ES-I3 (cell line): ENCODE measurements around the gene CDH23.

Experiments used
- H3K36me3 ChIP-seq: 2 replicates; pipeline ENCODE4 v1.6.1; 2013; ENCODE audit warnings: mild to moderate bottlenecking, low read length, control low read depth, moderate library complexity; ENCODE audit not compliant: insufficient read depth
- H3K4me1 ChIP-seq: 2 replicates; pipeline ENCODE4 v1.6.1; 2013; ENCODE audit warnings: mild to moderate bottlenecking, control low read depth, low read length; ENCODE audit not compliant: insufficient read depth
- H3K9ac ChIP-seq: 2 replicates; pipeline ENCODE4 v1.6.1; 2013; ENCODE audit warnings: low read depth, mild to moderate bottlenecking, low read length, moderate library complexity
- H3K9me3 ChIP-seq: 2 replicates; pipeline ENCODE4 v1.6.1; 2013; ENCODE audit warnings: mild to moderate bottlenecking, low read length, moderate library complexity; ENCODE audit not compliant: control insufficient read depth, insufficient read depth

The CDH23 gene

GRCh38 chr10:71743866-71744265 is 347.1 kb downstream of the CDH23 start:
- Histone ChIP-seq H3K9me3 (no peaks in the 10 kb centered on the region), H3K36me3 (no peaks in the 10 kb centered on the region), H3K9ac (no peak overlapping the region), H3K4me1 (peaks cover 12% of the 10 kb centered on the region; the same call in 1 of the 2 replicates)

GRCh38 chr10:71744897-71745663 is 348.4 kb downstream of the CDH23 start:
- no peak overlapping the region for H3K9ac ChIP-seq
- peaks cover 12% of the 10 kb centered on the region; the same call in 1 of the 2 replicates for H3K4me1 ChIP-seq
- no peaks in the 10 kb centered on the region for H3K9me3 ChIP-seq
- no peaks in the 10 kb centered on the region for H3K36me3 ChIP-seq

DNA sequence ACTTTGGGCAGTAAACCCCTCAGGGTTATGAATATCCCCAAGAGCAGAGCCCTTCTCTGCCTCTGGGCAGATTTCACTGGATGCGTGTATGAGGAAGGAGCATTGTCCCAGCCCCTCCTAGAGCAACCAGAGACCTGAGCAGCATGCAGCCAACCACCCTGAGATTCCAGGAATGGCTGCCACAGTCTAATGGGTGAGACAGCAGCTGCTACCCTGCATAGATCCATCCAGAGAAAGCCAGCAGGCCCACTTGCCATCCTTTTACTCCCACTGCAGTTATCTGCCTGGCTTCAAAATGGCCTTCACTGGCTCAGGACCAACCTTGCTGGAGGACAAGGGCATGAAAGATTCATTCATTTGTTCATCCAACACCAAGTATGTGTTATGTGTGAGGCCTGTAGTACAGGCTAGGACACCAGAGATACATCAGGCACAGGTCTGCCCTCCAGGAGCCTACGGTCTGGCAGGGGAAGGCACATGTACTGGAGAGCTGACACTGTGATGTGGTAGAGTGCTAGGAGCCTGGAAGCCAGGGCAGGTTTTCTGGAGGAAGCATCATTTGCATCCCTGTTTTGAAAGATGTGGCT is 349.0 kb downstream of the CDH23 start:
- H3K4me1 ChIP-seq = peaks cover 12% of the 10 kb centered on the region; the same call in 1 of the 2 replicates
- H3K9ac ChIP-seq = no peak overlapping the region
- H3K9me3 ChIP-seq = no peaks in the 10 kb centered on the region
- no peaks in the 10 kb centered on the region for H3K36me3 ChIP-seq

GRCh38 chr10:71746344-71747037 is 349.8 kb downstream of the CDH23 start:
- no peak overlapping the region for H3K9ac ChIP-seq
- H3K9me3 ChIP-seq = no peaks in the 10 kb centered on the region
- H3K4me1 ChIP-seq = peaks cover 12% of the 10 kb centered on the region; the same call in 1 of the 2 replicates
- no peaks in the 10 kb centered on the region for H3K36me3 ChIP-seq

DNA sequence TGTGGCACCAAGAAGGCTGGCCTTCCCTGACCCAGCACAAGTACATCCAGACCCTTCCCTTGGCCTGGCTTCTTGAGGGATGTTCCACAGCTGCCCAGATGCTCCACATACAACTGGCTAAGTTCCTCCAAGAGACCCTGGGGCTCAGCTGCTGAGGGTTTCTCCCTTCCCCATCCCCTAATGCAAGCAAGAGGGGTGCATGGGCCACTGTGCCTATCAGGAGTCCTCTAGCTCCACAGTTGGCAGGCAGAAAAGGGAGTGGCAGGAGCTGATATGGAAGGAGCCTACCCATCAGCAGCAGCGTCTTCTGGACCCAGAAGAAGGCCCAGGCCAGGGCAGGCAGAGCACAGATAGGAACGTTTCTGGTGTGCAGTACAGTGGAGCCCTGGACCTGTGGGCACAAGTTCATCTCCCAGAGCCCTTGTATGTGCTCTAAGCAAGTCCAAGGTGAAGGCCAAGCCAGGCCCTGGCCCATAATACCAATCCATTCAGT is 350.4 kb downstream of the CDH23 start:
- no peaks in the 10 kb centered on the region for H3K36me3 ChIP-seq
- H3K4me1 ChIP-seq = peaks cover 12% of the 10 kb centered on the region; the same call in 1 of the 2 replicates
- H3K9me3 ChIP-seq = no peaks in the 10 kb centered on the region
- no peak overlapping the region for H3K9ac ChIP-seq

DNA sequence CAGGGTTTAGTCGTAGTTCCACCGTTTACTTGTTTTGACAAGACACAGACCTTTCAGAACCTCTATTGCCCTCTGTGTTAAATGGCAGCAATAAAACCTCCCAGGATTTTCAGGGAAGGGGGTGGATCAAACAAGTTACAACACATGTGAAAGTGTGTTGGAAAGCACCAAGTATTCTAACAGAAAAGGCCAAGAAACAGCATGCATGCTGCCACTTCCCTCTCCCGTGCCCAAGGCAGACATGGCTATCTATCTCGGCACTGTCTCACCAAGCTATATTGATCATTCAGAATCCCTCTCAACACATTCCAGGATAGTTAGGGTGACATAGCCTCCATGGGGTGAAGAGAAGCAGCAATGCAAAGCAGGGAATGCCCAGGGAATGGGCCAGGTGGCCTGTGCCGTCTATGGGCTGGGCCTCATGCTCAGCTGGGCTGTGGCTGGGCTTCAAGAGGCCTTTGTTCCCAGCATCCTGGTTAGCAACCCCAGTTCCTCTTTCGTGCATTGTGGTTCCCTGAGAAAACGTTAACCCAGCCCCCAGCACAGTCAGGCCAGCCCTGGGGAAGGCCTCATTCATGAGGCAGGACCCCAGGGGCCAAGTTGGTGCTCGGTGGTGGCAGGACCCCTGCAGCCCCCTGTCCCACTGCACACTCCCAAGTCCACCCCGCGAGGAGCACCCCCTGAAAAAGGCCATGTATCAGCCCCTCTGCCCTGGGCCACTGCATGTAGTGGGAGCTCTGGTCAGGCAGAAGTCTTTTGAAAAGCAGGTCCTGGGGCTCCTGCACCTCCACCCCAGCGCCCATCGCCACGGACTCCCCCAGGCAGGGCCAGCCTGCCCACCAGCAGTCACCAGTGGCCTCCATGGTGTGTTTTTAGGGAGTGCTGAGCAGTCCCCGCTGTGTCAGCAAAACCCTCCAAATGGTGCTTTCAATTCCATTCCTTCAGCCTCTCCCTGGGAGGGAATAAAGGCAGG is 351.1 kb downstream of the CDH23 start:
- Histone ChIP-seq H3K9me3 (no peaks in the 10 kb centered on the region), H3K4me1 (peaks cover 12% of the 10 kb centered on the region; the same call in 1 of the 2 replicates), H3K9ac (no peak overlapping the region), H3K36me3 (no peaks in the 10 kb centered on the region)

GRCh38 chr10:71748671-71749191 is 352.0 kb downstream of the CDH23 start:
- Histone ChIP-seq H3K9me3 (no peaks in the 10 kb centered on the region), H3K4me1 (peaks cover 12% of the 10 kb centered on the region; the same call in 1 of the 2 replicates), H3K9ac (no peak overlapping the region), H3K36me3 (no peaks in the 10 kb centered on the region)

DNA sequence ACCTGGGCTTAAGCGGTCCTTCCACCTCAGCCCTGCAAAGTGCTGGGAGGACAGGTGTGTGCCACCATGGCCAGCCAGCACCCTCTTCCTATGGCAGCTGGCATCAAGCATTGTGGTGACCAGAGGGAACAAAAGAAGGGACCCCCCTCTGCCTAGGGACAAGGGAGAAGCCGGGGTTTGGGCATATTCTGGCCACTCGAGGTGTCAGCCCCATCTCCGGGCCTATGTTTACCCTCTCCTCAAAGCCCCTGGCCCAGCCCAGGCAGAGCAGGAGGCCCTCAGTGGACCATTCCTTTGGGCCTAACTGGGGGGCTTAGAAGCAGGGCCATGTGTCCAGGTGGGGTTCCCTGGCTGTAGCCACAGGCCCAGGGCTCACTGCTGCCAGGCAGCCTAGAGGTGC is 352.7 kb downstream of the CDH23 start:
- no peaks in the 10 kb centered on the region for H3K9me3 ChIP-seq
- no peak overlapping the region for H3K9ac ChIP-seq
- H3K4me1 ChIP-seq = peaks cover 12% of the 10 kb centered on the region; the same call in 1 of the 2 replicates
- no peaks in the 10 kb centered on the region for H3K36me3 ChIP-seq

- H3K36me3 ChIP-seq = no peaks in the 10 kb centered on the region
- no peaks in the 10 kb centered on the region for H3K9me3 ChIP-seq
- H3K4me1 ChIP-seq = peaks cover 12% of the 10 kb centered on the region; the same call in 1 of the 2 replicates
- no peak overlapping the region for H3K9ac ChIP-seq
These were observed 353.6 kb downstream of the CDH23 start for GRCh38 chr10:71750124-71750841.

DNA sequence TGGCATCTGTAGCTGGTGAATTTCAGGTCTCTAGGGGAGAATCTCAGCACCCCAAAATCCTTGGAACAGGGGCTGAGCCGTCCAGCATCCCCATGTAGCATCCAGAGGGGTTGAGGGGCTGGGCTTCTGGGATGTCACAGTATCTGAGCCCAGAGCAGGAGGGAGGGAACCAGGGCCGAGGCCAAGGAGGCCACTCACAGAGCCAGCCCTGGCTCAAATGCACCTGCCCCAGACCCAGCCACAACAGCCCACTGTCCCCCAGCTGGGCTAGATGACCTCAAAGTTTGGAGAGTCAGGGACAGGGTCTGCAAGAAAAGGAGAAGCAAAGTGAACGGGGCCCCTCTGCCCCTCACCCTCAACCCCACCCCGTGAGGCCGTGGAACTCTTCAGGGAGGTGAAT is 354.3 kb downstream of the CDH23 start:
- H3K4me1 ChIP-seq = peaks cover 12% of the 10 kb centered on the region; the same call in 1 of the 2 replicates
- H3K36me3 ChIP-seq = no peaks in the 10 kb centered on the region
- no peak overlapping the region for H3K9ac ChIP-seq
- no peaks in the 10 kb centered on the region for H3K9me3 ChIP-seq

GRCh38 chr10:71751515-71752224 is 354.9 kb downstream of the CDH23 start:
- H3K9me3 ChIP-seq = no peaks in the 10 kb centered on the region
- H3K36me3 ChIP-seq = no peaks in the 10 kb centered on the region
- peaks cover 7% of the 10 kb centered on the region; the same call in 1 of the 2 replicates for H3K4me1 ChIP-seq
- H3K9ac ChIP-seq = no peak overlapping the region

GRCh38 chr10:71752391-71753090 is 355.8 kb downstream of the CDH23 start:
- Histone ChIP-seq H3K36me3 (no peaks in the 10 kb centered on the region), H3K9me3 (no peaks in the 10 kb centered on the region), H3K4me1 (peaks cover 4% of the 10 kb centered on the region; the same call in 1 of the 2 replicates), H3K9ac (no peak overlapping the region)
